T follicular helper cell (primary cell): ENCODE data around the gene ACTL6B.

ENCODE experiments used
- DNase-seq: peaks from one replicate; pipeline ENCODE4 v3.0.0-alpha.2; 2020; ENCODE audit warnings: low read depth

Gene ACTL6B

GRCh38 chr7:100626530-100627237, 29.6 kb downstream of the ACTL6B start:
- peak; percentile 86 for DNase-seq

- DNase-seq = no peak
Measured at GRCh38 chr7:100626055-100626454, 30.2 kb downstream of the ACTL6B start.

GRCh38 chr7:100623951-100624824, 32.1 kb downstream of the ACTL6B start:
- no peak for DNase-seq

GRCh38 chr7:100621554-100621953, 34.7 kb downstream of the ACTL6B start:
- no peak for DNase-seq

GRCh38 chr7:100620804-100621203, 35.4 kb downstream of the ACTL6B start:
- DNase-seq = no peak

- DNase-seq = no peak
Measured at GRCh38 chr7:100620239-100620638, 36.0 kb downstream of the ACTL6B start.

- no peak for DNase-seq
Measured at GRCh38 chr7:100614308-100614861, 41.9 kb downstream of the ACTL6B start.

- no peak for DNase-seq
Measured at GRCh38 chr7:100613412-100614175, 42.7 kb downstream of the ACTL6B start.

- no peak for DNase-seq
Measured at GRCh38 chr7:100612730-100613390, 43.4 kb downstream of the ACTL6B start.

GRCh38 chr7:100611983-100612729, 44.1 kb downstream of the ACTL6B start, which contains the start of gene MOSPD3:
MOSPD3 (plus strand) TSS chr7:100612540; CDS start chr7:100612792, 252 bp downstream.
- DNase-seq = peak; percentile 96

GRCh38 chr7:100609958-100610357, 46.3 kb downstream of the ACTL6B start:
- no peak for DNase-seq

GRCh38 chr7:100607111-100607510, 49.1 kb downstream of the ACTL6B start:
- no peak for DNase-seq

GRCh38 chr7:100606313-100606712, 49.9 kb downstream of the ACTL6B start:
- no peak for DNase-seq

GRCh38 chr7:100604976-100605911, 51.0 kb downstream of the ACTL6B start:
- DNase-seq = no peak

GRCh38 chr7:100604028-100604975, 51.9 kb downstream of the ACTL6B start:
- peak; percentile 58 for DNase-seq

GRCh38 chr7:100603726-100604027, 52.6 kb downstream of the ACTL6B start:
- no peak for DNase-seq

- DNase-seq = no peak
Measured at GRCh38 chr7:100602889-100603725, 53.1 kb downstream of the ACTL6B start.

GRCh38 chr7:100600730-100601038, 55.6 kb downstream of the ACTL6B start:
- DNase-seq = no peak
